Fibroblast of the aortic adventitia (primary cell): ENCODE measurements around the gene ZBTB11. TPM values are rescaled to one million over a fixed set of nuclear protein-coding genes. Genes with fewer than 3 reads are reported as not detected.

Experiments
- DNase-seq: peaks from one replicate; pipeline ENCODE4 v3.0.0-alpha.2; 2010; ENCODE audit warnings: low read depth
- H3K4me3 ChIP-seq: 2 replicates; pipeline ENCODE4 v1.5.1; 2011; ENCODE audit warnings: low read depth, mild to moderate bottlenecking, control low read depth, low read length, moderate library complexity
- CTCF ChIP-seq: IDR thresholded peaks from 2 replicates; pipeline ENCODE4 v1.5.1; 2011; ENCODE audit warnings: mild to moderate bottlenecking, low read length, control low read depth, inconsistent platforms; ENCODE audit not compliant: insufficient read depth
- total RNA-seq: library from RNA; depleted of rRNA; stranded (reverse); fragments of >200 nt; gene quantifications from 2 replicates; pipeline ENCODE4 v1.2.3, GENCODE V29; 2012; ENCODE audit warnings: low replicate concordance

The ZBTB11 gene
- total RNA-seq, 1 donor = 23.1 TPM

- TF ChIP-seq CTCF = no peak
- DNase-seq = no peak
- H3K4me3 ChIP-seq = peak overlapping the region; percentile 97
Measured at GRCh38 chr3:101675709-101676215, 1.2 kb downstream of the ZBTB11 start.

DNA sequence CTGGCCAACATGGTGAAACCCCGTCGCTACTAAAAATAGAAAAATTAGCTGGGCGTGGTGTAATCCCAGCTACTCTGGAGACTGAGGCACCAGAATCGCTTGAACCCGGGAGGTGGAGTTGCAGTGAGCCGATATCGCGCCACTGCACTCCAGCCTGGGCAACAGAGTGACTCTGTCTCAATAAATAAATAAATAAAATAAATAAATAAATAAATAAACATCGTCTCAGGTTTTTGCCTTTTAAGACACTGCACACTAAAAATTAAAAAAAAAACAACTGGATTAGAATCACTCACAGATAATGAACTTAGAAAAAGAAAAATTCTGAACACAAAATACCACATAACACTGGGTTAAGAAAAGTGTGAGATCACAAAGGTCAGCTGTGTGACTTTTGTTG lies 2.4 kb downstream of the ZBTB11 start:
- no peak overlapping the region for H3K4me3 ChIP-seq
- no peak for DNase-seq
- TF ChIP-seq CTCF = no peak

- DNase-seq = no peak
- no peak overlapping the region for H3K4me3 ChIP-seq
- TF ChIP-seq CTCF = no peak
Measured at GRCh38 chr3:101673953-101674352, 3.0 kb downstream of the ZBTB11 start.

DNA sequence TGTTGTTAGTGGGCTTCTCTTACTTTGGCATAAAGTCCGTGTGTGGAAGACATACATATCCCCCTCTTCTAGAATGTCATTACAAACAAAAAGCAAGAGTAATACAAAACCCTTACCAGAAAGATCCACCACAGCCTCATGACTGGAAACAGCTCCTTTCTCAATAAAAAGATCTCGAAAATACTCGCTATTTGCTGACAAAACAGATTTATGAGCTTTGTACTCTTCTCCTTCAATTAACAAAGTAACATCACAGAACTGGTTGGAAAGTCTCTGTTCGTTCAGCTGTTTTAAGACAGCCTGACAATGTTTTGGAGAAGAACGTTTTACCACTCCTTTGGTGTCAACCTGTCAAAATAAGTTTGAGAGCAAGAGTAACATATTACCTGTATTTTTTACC lies 5.9 kb downstream of the ZBTB11 start:
- no peak for DNase-seq
- H3K4me3 ChIP-seq = no peak overlapping the region
- TF ChIP-seq CTCF = no peak

DNA sequence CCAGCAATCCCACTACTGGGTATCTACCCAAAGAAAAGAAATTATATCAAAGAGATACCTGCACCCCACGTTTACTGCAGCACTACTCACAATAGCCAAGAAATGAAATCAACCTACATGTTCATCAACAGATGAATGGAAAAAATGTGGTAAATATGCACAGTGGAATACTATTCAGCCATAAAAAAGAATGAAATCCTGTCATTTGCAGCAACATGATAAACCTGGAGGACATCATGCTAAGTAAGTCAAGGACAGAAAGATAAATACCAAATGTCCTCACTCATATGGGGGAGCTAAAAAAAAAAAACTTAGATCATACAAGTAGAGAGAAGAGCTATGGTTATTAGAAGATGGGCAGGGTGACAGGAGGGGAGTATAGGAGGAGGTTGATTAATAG lies 9.1 kb downstream of the ZBTB11 start:
- no peak overlapping the region for H3K4me3 ChIP-seq
- DNase-seq = no peak
- TF ChIP-seq CTCF = no peak

DNA sequence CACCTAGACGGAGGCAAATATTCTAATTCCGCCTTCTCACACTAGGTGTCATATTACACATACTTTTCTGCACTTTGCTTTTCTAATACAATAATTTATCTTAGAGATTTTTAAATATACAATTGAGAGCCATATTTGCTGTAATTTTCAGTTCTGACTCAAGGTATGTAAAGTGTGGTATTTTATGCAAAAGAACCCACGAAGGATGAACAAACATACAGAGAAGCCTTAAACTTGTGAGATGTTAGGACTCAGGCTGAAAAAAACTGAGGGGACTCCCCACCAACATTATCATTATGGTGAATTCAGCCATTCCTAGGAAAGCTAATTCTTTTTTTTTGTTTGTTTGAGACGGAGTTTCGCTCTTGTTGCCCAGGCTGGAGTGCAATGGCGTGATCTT lies 9.6 kb downstream of the ZBTB11 start:
- no peak overlapping the region for H3K4me3 ChIP-seq
- no peak for TF ChIP-seq CTCF
- DNase-seq = no peak

DNA sequence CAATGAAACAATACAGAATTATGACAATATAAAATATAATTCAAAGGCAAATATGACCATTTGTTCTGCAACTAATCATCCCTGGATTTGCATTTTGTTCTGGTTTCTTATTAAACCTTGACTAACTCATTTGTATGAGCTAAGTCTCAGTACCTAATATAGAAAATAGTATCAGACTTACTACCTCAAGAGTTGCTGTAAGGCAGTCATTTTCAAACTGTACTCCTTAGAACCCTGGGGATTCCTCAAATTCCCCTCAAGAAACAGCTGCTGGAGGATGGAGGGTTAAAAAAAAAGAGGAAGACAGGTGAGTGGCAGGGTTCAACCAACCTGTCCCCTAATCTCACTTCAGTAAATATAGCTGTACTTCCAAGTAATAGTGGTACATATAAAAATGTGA lies 11.1 kb downstream of the ZBTB11 start:
- TF ChIP-seq CTCF = no peak
- no peak for DNase-seq
- H3K4me3 ChIP-seq = no peak overlapping the region
